Muscle of arm (tissue), 14 donors: ENCODE data around the gene CDKN2D. TPM values are rescaled to one million over a fixed set of nuclear protein-coding genes. Genes with fewer than 3 reads are reported as not detected.

Source experiments
- DNase-seq: peaks from one replicate; pipeline ENCODE4 v3.0.0-alpha.2; 2013
- long read RNA-seq, 11 donors: transcript quantifications; one replicate each; lab custom pipeline, GENCODE V29; 2026
- polyA plus RNA-seq, 12 donors: library from polyadenylated mRNA; unstranded; fragments of 120-200 nt; gene quantifications; one replicate each; pipeline ENCODE4 v1.2.1, GENCODE V29; 2013; ENCODE audit not compliant: insufficient read length in 12 of 12

CDKN2D gene
- polyA plus RNA-seq = 10 to 100 TPM in 11 of 12 donors, not detected in 1; 11.8 to 36.1 (median 14.3) TPM
- long read RNA-seq, donor 1, transcript CDKN2D-202 (2 exons, 1,422 nt) = major isoform, 7 of 9 reads
- long read RNA-seq, donor 1, partial matches to known transcripts = 0 of 9 reads
- long read RNA-seq, donor 1, other reads (novel, unspliced or antisense) = 0 of 9 reads
- long read RNA-seq, donor 2, transcript CDKN2D-201 (3 exons, 1,086 nt) = minor isoform, 7 of 17 reads
- long read RNA-seq, donor 2, transcript CDKN2D-202 (2 exons, 1,422 nt) = major isoform, 10 of 17 reads
- long read RNA-seq, donor 2, partial matches to known transcripts = 0 of 17 reads
- long read RNA-seq, donor 2, other reads (novel, unspliced or antisense) = 0 of 17 reads
- long read RNA-seq, donor 3, transcript CDKN2D-202 (2 exons, 1,422 nt) = major isoform, 6 of 6 reads
- long read RNA-seq, donor 3, partial matches to known transcripts = 0 of 6 reads
- long read RNA-seq, donor 3, other reads (novel, unspliced or antisense) = 0 of 6 reads
- long read RNA-seq, donor 4, partial matches to known transcripts = 0 of 6 reads
- long read RNA-seq, donor 4, other reads (novel, unspliced or antisense) = 0 of 6 reads
- long read RNA-seq, donor 5, transcript CDKN2D-201 (3 exons, 1,086 nt) = minor isoform, 5 of 14 reads
- long read RNA-seq, donor 5, transcript CDKN2D-202 (2 exons, 1,422 nt) = major isoform, 9 of 14 reads
- long read RNA-seq, donor 5, partial matches to known transcripts = 0 of 14 reads
- long read RNA-seq, donor 5, other reads (novel, unspliced or antisense) = 0 of 14 reads
- long read RNA-seq, donor 6, transcript CDKN2D-202 (2 exons, 1,422 nt) = major isoform, 10 of 13 reads
- long read RNA-seq, donor 6, partial matches to known transcripts = 0 of 13 reads
- long read RNA-seq, donor 6, other reads (novel, unspliced or antisense) = 0 of 13 reads
- long read RNA-seq, donor 7, transcript CDKN2D-202 (2 exons, 1,422 nt) = major isoform, 6 of 7 reads
- long read RNA-seq, donor 7, partial matches to known transcripts = 0 of 7 reads
- long read RNA-seq, donor 7, other reads (novel, unspliced or antisense) = 0 of 7 reads
- long read RNA-seq, donor 8, transcript CDKN2D-202 (2 exons, 1,422 nt) = major isoform, 15 of 16 reads
- long read RNA-seq, donor 8, partial matches to known transcripts = 0 of 16 reads
- long read RNA-seq, donor 8, other reads (novel, unspliced or antisense) = 0 of 16 reads
- long read RNA-seq, donor 9, partial matches to known transcripts = 0 of 5 reads
- long read RNA-seq, donor 9, other reads (novel, unspliced or antisense) = 0 of 5 reads
- long read RNA-seq, donor 10, transcript CDKN2D-201 (3 exons, 1,086 nt) = minor isoform, 5 of 13 reads
- long read RNA-seq, donor 10, transcript CDKN2D-202 (2 exons, 1,422 nt) = major isoform, 8 of 13 reads
- long read RNA-seq, donor 10, partial matches to known transcripts = 0 of 13 reads
- long read RNA-seq, donor 10, other reads (novel, unspliced or antisense) = 0 of 13 reads
- long read RNA-seq, donor 11, transcript CDKN2D-202 (2 exons, 1,422 nt) = major isoform, 9 of 11 reads
- long read RNA-seq, donor 11, partial matches to known transcripts = 0 of 11 reads
- long read RNA-seq, donor 11, other reads (novel, unspliced or antisense) = 0 of 11 reads

GRCh38 chr19:10568826-10569651 lies at the start of gene CDKN2D:
CDKN2D (minus strand) TSS chr19:10568979; CDS start chr19:10568653, 326 bp downstream.
- peak; percentile 100 for DNase-seq

DNA sequence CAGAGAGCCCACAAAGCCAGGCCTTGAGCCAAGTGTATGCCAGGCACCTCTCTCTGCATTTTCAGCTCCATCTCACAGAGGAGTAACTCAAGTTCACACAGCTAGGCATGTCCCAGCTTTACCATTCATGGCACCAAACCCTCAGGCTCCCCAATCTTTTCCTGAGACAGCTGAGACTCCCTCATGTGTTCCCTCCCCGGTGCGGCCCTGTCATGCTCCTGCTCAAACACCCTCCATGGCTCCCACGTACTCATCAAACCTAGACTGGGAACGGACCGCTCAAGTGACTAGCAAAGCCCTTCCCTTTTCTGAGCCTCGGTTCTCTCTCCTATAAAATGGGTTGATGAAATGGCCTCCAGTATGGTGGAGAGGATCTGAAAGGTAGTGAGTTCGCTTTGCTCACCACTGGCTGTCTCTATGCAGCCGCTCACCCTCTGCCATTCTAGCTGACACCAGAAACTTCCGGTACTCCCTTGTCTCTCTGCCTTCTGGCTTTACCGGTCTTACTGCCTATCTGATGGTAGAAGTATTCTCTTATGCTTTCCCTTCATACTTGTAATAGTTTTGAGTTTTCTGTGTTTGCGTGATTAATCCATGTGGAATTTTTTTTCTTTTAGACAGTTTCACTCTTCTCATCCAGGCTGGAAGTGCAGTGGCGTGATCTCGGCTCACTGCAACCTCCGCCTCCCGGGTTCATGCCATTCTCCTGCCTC lies 48.8 kb upstream of the CDKN2D start:
- DNase-seq = no peak

- DNase-seq = no peak
Observed at GRCh38 chr19:10615429-10616023, 46.7 kb upstream of the CDKN2D start.

- DNase-seq = no peak
Observed at GRCh38 chr19:10612499-10613119, 43.8 kb upstream of the CDKN2D start.

GRCh38 chr19:10611907-10612306 lies 43.1 kb upstream of the CDKN2D start:
- DNase-seq = no peak

DNA sequence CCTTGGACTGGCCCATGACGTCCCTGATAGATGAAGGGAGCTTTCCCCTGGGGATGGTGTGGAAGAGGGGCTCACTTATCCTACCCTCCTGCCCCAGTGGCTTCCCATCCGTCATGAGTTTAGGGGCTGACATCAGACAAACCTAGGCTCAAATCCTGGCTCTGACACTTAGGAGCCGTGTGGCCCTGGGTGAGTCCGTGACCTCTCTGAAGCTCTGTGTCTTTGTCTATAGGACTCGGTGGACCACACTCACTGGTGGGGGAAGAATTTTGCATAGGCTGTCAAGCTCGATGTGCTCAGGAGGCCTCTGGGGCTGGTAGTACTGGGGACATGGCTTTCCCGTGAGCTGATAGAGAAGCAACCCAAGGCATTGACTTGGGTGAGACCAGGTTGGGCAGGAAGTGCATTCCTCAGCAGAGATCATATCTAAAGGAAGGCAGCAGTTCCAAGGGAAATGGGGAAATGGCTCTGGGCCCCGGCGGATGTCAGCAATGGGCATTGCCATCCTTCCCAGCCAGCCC lies 35.7 kb upstream of the CDKN2D start:
- DNase-seq = no peak

GRCh38 chr19:10603873-10604459 lies 35.2 kb upstream of the CDKN2D start:
- DNase-seq = no peak

GRCh38 chr19:10603084-10603872 lies 34.5 kb upstream of the CDKN2D start:
- DNase-seq = no peak

DNA sequence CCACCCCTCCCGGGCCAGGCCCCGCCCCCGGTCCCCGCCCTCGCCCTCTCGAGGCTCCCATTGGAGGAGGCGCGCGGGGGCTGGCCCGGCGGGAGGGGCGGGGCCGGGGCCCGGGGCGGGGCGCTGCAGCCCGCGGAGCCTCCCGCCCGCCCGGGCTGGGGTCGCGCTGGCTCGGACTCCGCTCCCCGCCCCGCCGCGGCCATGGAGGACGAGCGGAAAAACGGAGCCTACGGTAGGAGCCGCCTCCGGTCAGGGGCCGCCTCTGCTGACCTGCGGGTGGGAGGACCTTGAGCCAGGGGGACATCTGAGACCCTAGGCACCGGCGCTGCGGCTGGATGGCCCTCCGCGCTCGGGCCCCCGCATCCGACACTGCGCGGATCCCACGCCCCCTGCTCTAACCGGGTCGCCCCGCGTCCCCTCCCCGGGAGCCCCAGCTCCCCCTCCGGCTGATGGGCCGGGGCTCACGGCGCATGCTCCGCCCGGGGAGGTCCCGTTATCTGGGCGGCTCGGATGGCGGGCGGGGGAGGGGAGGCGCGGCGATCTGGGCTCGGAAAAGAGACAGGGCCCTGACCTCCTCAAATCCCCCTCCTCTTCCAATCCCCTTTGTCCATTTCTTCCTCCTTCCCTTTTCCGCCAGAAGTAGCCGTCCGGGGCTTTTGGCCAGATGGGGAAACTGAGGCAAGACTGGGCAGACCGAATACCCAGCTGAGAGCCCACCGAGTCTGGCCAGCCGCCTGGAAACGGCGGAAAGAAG lies 33.7 kb upstream of the CDKN2D start:
- peak; percentile 71 for DNase-seq

DNA sequence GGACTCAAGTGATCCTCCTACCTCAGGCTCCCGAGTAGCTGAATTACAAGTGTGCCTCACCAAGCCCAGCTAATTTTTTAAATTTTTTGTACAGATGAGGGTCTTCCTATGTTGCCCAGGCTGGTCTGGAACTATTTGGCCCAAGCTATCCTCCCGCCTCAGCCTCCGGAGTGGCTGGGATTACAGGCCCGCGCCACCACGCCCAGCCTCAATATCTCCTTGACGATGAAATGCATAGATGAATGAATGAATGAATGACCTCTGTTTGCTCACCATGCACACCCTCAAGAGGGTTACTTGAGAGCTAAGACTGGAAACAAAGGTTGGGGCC lies 33.2 kb upstream of the CDKN2D start:
- no peak for DNase-seq

GRCh38 chr19:10600149-10600548 lies 31.4 kb upstream of the CDKN2D start:
- DNase-seq = no peak

DNA sequence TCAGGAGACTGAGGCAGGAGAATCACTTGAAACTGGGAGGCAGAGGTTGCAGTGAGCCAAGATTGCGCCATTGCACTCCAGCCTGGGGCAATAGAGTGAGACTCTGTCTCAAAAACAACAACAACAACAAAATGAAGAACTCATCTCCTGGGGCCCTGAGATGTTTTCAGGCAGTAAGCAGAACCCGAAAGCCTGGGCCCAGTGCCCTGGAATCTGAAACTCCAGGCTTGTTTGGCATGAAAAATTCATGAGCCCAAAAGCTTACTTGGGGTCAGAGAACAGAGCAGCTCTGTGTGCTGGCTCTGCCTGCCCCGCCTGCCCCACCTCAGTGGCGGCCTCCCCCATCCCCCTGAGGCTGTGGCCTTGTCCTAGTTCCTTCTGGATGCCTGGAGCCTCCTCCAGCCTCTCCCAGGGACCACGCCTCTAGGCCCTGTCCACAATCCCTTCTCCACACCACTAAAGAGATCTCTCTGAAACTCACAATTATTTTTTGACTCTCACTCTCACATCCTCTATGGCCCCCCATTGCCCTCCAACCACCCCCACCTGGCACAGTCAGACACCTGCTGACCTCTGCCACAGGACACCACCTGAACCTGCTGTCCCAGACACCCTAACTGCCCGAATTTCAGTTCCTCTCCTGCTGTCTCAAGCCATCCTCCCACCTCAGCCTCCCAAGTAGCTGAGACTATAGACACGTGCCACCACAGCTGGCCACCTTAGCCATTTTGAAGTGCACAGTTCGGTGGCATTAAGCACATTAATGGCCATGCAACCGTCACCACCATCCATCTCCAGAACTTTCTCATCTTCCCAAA lies 25.2 kb upstream of the CDKN2D start:
- no peak for DNase-seq

- DNase-seq = no peak
Observed at GRCh38 chr19:10593148-10593547, 24.4 kb upstream of the CDKN2D start.

- DNase-seq = no peak
Observed at GRCh38 chr19:10587839-10588150, 19.0 kb upstream of the CDKN2D start.

- no peak for DNase-seq
Observed at GRCh38 chr19:10587022-10587838, 18.5 kb upstream of the CDKN2D start, which contains the start of gene AP1M2. AP1M2 (minus strand) TSS chr19:10587312; CDS start chr19:10587231, 81 bp downstream.
